AG10803 (cell line): ENCODE results near the gene PRPH2.

ENCODE experiments used
- DNase-seq: peaks from one replicate; pipeline ENCODE4 v3.0.0; 2010; ENCODE audit warnings: low read depth
- H3K4me3 ChIP-seq: 2 replicates; pipeline ENCODE4 v1.5.1; 2011; ENCODE audit warnings: mild to moderate bottlenecking, low read length, control low read depth
- TF ChIP-seq, protein P1 (sequence below): conservative IDR thresholded peaks from 2 replicates; pipeline ENCODE4 v1.5.1; 2011; ENCODE audit warnings: mild to moderate bottlenecking, low read length, control low read depth, inconsistent platforms

PRPH2 gene

DNA sequence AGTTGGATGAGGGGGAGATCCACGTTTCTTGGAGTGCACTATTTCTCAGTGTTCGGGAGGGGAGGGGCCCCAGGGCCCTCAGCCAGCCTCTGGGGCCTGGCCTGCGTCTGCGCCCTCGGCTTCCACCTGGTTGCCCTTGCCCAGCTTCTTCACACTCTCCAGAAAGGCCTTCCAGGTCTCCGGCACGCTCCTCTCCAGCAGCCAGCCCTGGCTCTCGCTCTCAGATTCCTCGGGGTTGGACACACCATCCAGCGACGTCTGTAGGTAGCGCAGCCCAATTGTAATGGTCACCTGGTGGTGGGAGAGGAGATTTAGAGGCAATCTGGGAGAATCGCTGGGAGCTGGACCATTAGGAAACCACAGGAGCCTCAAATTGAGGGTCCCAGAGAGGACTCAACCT is 24.2 kb downstream of the PRPH2 start:
- DNase-seq = no peak
- TF ChIP-seq, protein P1, sequence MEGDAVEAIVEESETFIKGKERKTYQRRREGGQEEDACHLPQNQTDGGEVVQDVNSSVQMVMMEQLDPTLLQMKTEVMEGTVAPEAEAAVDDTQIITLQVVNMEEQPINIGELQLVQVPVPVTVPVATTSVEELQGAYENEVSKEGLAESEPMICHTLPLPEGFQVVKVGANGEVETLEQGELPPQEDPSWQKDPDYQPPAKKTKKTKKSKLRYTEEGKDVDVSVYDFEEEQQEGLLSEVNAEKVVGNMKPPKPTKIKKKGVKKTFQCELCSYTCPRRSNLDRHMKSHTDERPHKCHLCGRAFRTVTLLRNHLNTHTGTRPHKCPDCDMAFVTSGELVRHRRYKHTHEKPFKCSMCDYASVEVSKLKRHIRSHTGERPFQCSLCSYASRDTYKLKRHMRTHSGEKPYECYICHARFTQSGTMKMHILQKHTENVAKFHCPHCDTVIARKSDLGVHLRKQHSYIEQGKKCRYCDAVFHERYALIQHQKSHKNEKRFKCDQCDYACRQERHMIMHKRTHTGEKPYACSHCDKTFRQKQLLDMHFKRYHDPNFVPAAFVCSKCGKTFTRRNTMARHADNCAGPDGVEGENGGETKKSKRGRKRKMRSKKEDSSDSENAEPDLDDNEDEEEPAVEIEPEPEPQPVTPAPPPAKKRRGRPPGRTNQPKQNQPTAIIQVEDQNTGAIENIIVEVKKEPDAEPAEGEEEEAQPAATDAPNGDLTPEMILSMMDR = no peak

GRCh38 chr6:42697268-42697655 is 25.1 kb downstream of the PRPH2 start:
- no peak overlapping the region for H3K4me3 ChIP-seq
- no peak for DNase-seq
- TF ChIP-seq, protein P1 = no peak

More for the DNA sequence above, 24.2 kb downstream of the PRPH2 start:
- H3K4me3 ChIP-seq = no peak overlapping the region

GRCh38 chr6:42696526-42697267 is 25.7 kb downstream of the PRPH2 start:
- TF ChIP-seq, protein P1 = no peak
- DNase-seq = peak; percentile 91
- H3K4me3 ChIP-seq = no peak overlapping the region

DNA sequence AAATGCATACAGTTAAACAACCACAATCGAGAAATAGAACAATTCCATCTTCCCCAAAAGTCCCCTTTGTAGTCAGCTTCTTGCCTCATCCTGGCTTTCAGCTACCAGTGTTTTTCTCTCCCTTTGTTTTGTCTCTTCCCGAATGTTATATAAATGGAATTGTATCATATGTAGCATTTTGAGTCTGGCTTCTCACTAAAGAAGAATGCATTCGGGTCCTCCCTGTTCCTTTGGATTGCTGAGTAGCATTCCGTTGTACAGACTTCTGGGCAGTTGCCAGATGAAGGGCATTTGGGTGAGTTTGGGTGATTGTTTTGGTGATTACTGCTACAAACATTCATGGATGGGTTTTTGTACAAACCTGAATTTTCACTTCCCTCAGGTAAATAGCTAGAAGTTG is 27.8 kb downstream of the PRPH2 start:
- H3K4me3 ChIP-seq = no peak overlapping the region
- TF ChIP-seq, protein P1 = no peak
- peak; percentile 94 for DNase-seq

DNA sequence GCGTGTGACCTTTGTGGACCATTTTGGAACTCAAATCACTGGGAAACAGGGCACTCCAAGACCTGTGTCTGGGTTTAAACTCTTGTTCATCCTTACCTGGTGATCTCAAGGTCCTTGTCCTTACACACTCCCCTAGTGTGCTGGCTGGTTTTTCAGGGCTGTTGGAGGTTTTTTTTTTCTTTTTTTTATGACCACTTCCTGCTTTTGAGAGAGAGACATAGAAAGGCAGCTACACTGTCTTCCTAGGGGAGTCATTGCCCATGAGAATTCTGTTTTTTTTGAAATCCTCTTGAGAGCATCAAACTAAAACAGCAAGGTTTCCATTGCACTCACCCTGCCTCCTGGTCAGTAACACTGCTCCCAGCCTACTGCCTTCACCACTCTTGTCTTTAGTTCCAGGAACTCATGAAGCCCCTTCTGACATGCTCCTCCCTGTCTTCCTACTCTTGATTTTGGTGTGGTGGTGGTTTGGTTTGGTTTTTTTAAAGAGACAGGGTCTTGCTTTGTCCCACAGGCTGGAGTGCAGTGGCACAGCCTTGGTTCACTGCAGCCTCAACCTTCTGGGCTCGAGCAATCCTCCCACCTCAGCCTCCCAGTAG is 28.6 kb downstream of the PRPH2 start:
- peak; percentile 27 for DNase-seq
- no peak overlapping the region for H3K4me3 ChIP-seq
- TF ChIP-seq, protein P1 = no peak

GRCh38 chr6:42692137-42692911 is 30.1 kb downstream of the PRPH2 start:
- no peak overlapping the region for H3K4me3 ChIP-seq
- peak; percentile 58 for DNase-seq
- TF ChIP-seq, protein P1 = no peak
